ENCODE results near the gene ZFP62.

The ZFP62 gene

DNA sequence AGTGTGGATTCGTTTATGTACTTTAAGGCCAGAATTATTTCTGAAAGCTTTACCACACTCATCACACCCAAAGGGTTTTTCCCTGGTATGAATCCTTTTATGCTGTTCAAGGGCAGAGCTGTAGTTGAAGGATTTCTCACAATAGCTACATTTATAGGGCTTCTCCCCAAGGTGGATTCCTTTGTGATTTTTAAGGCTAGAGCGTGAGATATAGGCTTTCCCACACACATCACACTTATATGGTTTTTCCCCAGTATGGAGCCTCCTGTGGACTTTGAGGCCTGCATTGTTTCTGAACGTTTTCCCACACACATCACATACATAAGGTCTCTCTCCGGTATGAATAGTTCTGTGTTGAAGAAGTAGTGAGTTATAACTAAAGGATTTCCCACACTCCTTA is 11.2 kb downstream of the ZFP62 start:
- H3K9me3 ChIP-seq (ENCODE audit: low read length), result peaks cover 40% of the 10 kb centered on the region

GRCh38 chr5:180848878-180849277 is 12.2 kb downstream of the ZFP62 start:
- Histone ChIP-seq H3K9me2 (ENCODE audit: low read depth, low read length) (no peaks in the 10 kb centered on the region), H2AFZ (ENCODE audit: low read length) (no peak overlapping the region), H3K27ac (ENCODE audit: low read depth, low read length, poor library complexity, severe bottlenecking) (no peak overlapping the region), H4K20me1 (ENCODE audit: insufficient read depth, low read length) (no peaks in the 10 kb centered on the region), H3K9ac (ENCODE audit: low read length) (no peak overlapping the region), H3K9me3 (ENCODE audit: low read length) (peaks cover 40% of the 10 kb centered on the region), H3K4me1 (ENCODE audit: insufficient read depth, low read length, severe bottlenecking) (no peaks in the 10 kb centered on the region), H3K4me2 (ENCODE audit: low read length) (no peak overlapping the region), H3K36me3 (ENCODE audit: insufficient read depth, low read length) (peaks cover 84% of the 10 kb centered on the region), H3K79me2 (ENCODE audit: insufficient read depth, low read length) (no peaks in the 10 kb centered on the region), H3F3A (ENCODE audit: insufficient read depth, low read length) (no peaks in the 10 kb centered on the region), H3K4me3 (ENCODE audit: low read depth, low read length, poor library complexity, severe bottlenecking) (no peak overlapping the region), H3K27me3 (ENCODE audit: insufficient read depth, low read length) (no peaks in the 10 kb centered on the region)
- TF ChIP-seq, protein P1, sequence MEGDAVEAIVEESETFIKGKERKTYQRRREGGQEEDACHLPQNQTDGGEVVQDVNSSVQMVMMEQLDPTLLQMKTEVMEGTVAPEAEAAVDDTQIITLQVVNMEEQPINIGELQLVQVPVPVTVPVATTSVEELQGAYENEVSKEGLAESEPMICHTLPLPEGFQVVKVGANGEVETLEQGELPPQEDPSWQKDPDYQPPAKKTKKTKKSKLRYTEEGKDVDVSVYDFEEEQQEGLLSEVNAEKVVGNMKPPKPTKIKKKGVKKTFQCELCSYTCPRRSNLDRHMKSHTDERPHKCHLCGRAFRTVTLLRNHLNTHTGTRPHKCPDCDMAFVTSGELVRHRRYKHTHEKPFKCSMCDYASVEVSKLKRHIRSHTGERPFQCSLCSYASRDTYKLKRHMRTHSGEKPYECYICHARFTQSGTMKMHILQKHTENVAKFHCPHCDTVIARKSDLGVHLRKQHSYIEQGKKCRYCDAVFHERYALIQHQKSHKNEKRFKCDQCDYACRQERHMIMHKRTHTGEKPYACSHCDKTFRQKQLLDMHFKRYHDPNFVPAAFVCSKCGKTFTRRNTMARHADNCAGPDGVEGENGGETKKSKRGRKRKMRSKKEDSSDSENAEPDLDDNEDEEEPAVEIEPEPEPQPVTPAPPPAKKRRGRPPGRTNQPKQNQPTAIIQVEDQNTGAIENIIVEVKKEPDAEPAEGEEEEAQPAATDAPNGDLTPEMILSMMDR (IDR thresholded peaks at IDR 0.05; ENCODE audit: low read length), result no peak
- TF ChIP-seq EZH2 (IDR thresholded peaks at IDR 0.05; ENCODE audit: borderline replicate concordance, low read length), result no peak

More for the DNA sequence above, 11.2 kb downstream of the ZFP62 start:
- Histone ChIP-seq H3K79me2 (ENCODE audit: insufficient read depth, low read length) (no peaks in the 10 kb centered on the region), H3F3A (ENCODE audit: insufficient read depth, low read length) (no peaks in the 10 kb centered on the region), H3K9ac (ENCODE audit: low read length) (no peak overlapping the region), H4K20me1 (ENCODE audit: insufficient read depth, low read length) (no peaks in the 10 kb centered on the region), H3K4me1 (ENCODE audit: insufficient read depth, low read length, severe bottlenecking) (no peaks in the 10 kb centered on the region), H3K27ac (ENCODE audit: low read depth, low read length, poor library complexity, severe bottlenecking) (no peak overlapping the region), H2AFZ (ENCODE audit: low read length) (no peak overlapping the region), H3K4me3 (ENCODE audit: low read depth, low read length, poor library complexity, severe bottlenecking) (no peak overlapping the region), H3K27me3 (ENCODE audit: insufficient read depth, low read length) (no peaks in the 10 kb centered on the region), H3K36me3 (ENCODE audit: insufficient read depth, low read length) (peaks cover 94% of the 10 kb centered on the region), H3K4me2 (ENCODE audit: low read length) (no peak overlapping the region), H3K9me2 (ENCODE audit: low read depth, low read length) (no peaks in the 10 kb centered on the region)
- no peak for TF ChIP-seq EZH2 (IDR thresholded peaks at IDR 0.05; ENCODE audit: borderline replicate concordance, low read length)

DNA sequence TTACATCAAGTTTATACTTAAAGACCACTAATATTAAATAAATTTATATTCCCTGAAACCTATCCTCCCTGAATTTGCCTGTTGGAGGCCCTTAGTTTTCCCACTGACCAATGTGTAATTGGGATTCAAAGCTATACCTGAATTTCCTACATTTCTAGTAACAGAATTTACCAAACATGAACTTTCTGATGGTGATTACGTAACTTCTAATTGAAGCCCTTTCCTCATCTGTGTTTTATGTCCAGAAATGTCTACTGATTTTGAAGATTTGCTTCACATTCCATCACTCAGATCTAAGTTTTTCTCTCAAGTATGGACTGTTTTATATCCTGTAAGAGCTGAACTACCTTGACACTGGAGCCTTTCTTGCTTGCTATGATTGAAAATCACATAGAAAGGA is 12.8 kb downstream of the ZFP62 start:
- no peak overlapping the region for H3K4me3 ChIP-seq (ENCODE audit: low read depth, low read length, poor library complexity, severe bottlenecking)
- H3K4me1 ChIP-seq (ENCODE audit: insufficient read depth, low read length, severe bottlenecking), result no peaks in the 10 kb centered on the region
- H3K9ac ChIP-seq (ENCODE audit: low read length), result no peak overlapping the region
- peaks cover 40% of the 10 kb centered on the region for H3K9me3 ChIP-seq (ENCODE audit: low read length)
- H4K20me1 ChIP-seq (ENCODE audit: insufficient read depth, low read length), result no peaks in the 10 kb centered on the region
- no peaks in the 10 kb centered on the region for H3K9me2 ChIP-seq (ENCODE audit: low read depth, low read length)
- H3K79me2 ChIP-seq (ENCODE audit: insufficient read depth, low read length), result no peaks in the 10 kb centered on the region
- no peak overlapping the region for H3K27ac ChIP-seq (ENCODE audit: low read depth, low read length, poor library complexity, severe bottlenecking)
- H3K4me2 ChIP-seq (ENCODE audit: low read length), result no peak overlapping the region
- no peak overlapping the region for H2AFZ ChIP-seq (ENCODE audit: low read length)
- H3K27me3 ChIP-seq (ENCODE audit: insufficient read depth, low read length), result no peaks in the 10 kb centered on the region
- no peaks in the 10 kb centered on the region for H3F3A ChIP-seq (ENCODE audit: insufficient read depth, low read length)
- TF ChIP-seq, protein P1 (IDR thresholded peaks at IDR 0.05; ENCODE audit: low read length), result no peak
- TF ChIP-seq EZH2 (IDR thresholded peaks at IDR 0.05; ENCODE audit: borderline replicate concordance, low read length), result no peak
- peaks cover 80% of the 10 kb centered on the region for H3K36me3 ChIP-seq (ENCODE audit: insufficient read depth, low read length)

- Histone ChIP-seq H3K27ac (ENCODE audit: low read depth, low read length, poor library complexity, severe bottlenecking) (no peak overlapping the region), H4K20me1 (ENCODE audit: insufficient read depth, low read length) (no peaks in the 10 kb centered on the region), H2AFZ (ENCODE audit: low read length) (no peak overlapping the region), H3F3A (ENCODE audit: insufficient read depth, low read length) (no peaks in the 10 kb centered on the region), H3K36me3 (ENCODE audit: insufficient read depth, low read length) (peaks cover 68% of the 10 kb centered on the region), H3K27me3 (ENCODE audit: insufficient read depth, low read length) (no peaks in the 10 kb centered on the region), H3K4me3 (ENCODE audit: low read depth, low read length, poor library complexity, severe bottlenecking) (no peak overlapping the region), H3K9me3 (ENCODE audit: low read length) (peaks cover 40% of the 10 kb centered on the region), H3K9ac (ENCODE audit: low read length) (no peak overlapping the region), H3K79me2 (ENCODE audit: insufficient read depth, low read length) (no peaks in the 10 kb centered on the region), H3K4me1 (ENCODE audit: insufficient read depth, low read length, severe bottlenecking) (no peaks in the 10 kb centered on the region), H3K9me2 (ENCODE audit: low read depth, low read length) (no peaks in the 10 kb centered on the region), H3K4me2 (ENCODE audit: low read length) (no peak overlapping the region)
- TF ChIP-seq, protein P1 (IDR thresholded peaks at IDR 0.05; ENCODE audit: low read length), result no peak
- no peak for TF ChIP-seq EZH2 (IDR thresholded peaks at IDR 0.05; ENCODE audit: borderline replicate concordance, low read length)
Observed at GRCh38 chr5:180847026-180847425, 14.1 kb downstream of the ZFP62 start.

Measured in OCI-LY1 (cell line).